GM10248 (cell line): Measurements from ENCODE around the gene STARD13.

ENCODE experiments used
- CTCF ChIA-PET: fragments of 300-600 bp; sonication (Branson Sonifier 250); formaldehyde crosslinking; extraction: SDS; loops from one replicate; lab custom pipeline; 2021; ENCODE audit warnings: antibody characterized with exemption; lab: Yijun Ruan, JAX
- POLR2A ChIA-PET: fragments of 350-650 bp; sonication (Branson Sonifier 250); formaldehyde crosslinking; extraction: SDS; loops from one replicate; lab custom pipeline; 2020; ENCODE audit warnings: antibody characterized with exemption; lab: Yijun Ruan, JAX
- DNase-seq: peaks from one replicate; pipeline ENCODE4 v3.0.0; 2012; ENCODE audit errors: extremely low spot score
- CTCF ChIP-seq: IDR thresholded peaks from 2 replicates; pipeline ENCODE4 v1.5.1; 2012; ENCODE audit warnings: mild to moderate bottlenecking, low read depth; ENCODE audit errors: extremely low read depth, missing control alignments, control extremely low read depth

Gene STARD13

GRCh38 chr13:33072759-33073158, 212.8 kb downstream of the STARD13 start:
- DNase-seq: no peak
- ChIA-PET POLR2A (no interaction called here), CTCF (interaction anchor here (1.1 kb wide), 1 partner anchor 8 kb away, joined by 3 read pairs; no protein-coding TSS in a partner anchor)
- TF ChIP-seq CTCF: no peak

GRCh38 chr13:33072282-33072681, 213.3 kb downstream of the STARD13 start:
- POLR2A ChIA-PET: no interaction called here
- no peak for DNase-seq
- TF ChIP-seq CTCF: no peak
- CTCF ChIA-PET: interaction anchor here (1.1 kb wide), 1 partner anchor 9 kb away, joined by 3 read pairs; no protein-coding TSS in a partner anchor

- CTCF ChIA-PET: interaction anchor here (1.3 kb wide), 1 partner anchor 8 kb away, joined by 4 read pairs; no protein-coding TSS in a partner anchor
- POLR2A ChIA-PET: no interaction called here
- no peak for TF ChIP-seq CTCF
- no peak for DNase-seq
Measured at GRCh38 chr13:33070713-33071112, 214.8 kb downstream of the STARD13 start.

DNA sequence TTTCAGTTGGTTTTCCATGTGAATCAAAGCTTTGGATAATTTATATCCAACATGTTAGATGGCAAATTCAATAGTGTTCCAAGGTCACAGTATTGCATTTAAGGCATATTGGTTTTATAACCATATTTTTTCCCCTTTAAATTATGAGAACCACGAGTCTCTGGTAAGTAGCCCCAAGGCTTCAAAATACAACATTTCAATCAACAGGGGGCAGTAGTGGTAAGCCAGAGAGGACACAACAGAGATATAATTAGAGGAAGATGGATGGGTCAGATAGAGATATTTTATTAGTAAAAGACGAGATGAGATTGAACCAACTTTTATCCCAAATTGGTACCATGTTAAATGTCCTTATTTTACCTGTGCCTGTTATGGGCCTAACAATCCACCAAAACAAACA, 216.2 kb downstream of the STARD13 start:
- no peak for DNase-seq
- ChIA-PET CTCF (interaction anchor here (1.3 kb wide), 1 partner anchor 9 kb away, joined by 4 read pairs; no protein-coding TSS in a partner anchor), POLR2A (no interaction called here)

GRCh38 chr13:33066329-33066728, 219.2 kb downstream of the STARD13 start:
- TF ChIP-seq CTCF: no peak
- CTCF ChIA-PET: interaction anchor here (1.4 kb wide), 1 partner anchor 13 kb away, joined by 6 read pairs; no protein-coding TSS in a partner anchor
- POLR2A ChIA-PET: no interaction called here
- no peak for DNase-seq

More for the DNA sequence above, 216.2 kb downstream of the STARD13 start:
- no peak for TF ChIP-seq CTCF

DNA sequence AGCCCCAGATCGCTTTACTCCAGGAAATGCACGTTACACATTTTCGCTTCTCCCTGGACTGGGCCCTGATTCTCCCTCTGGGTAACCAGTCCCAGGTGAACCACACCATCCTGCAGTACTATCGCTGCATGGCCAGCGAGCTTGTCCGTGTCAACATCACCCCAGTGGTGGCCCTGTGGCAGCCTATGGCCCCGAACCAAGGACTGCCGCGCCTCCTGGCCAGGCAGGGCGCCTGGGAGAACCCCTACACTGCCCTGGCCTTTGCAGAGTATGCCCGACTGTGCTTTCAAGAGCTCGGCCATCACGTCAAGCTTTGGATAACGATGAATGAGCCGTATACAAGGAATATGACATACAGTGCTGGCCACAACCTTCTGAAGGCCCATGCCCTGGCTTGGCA, 224.7 kb downstream of the STARD13 start:
- ChIA-PET CTCF (no interaction called here), POLR2A (no interaction called here)
- no peak for TF ChIP-seq CTCF
- DNase-seq: no peak
